GM10847 (cell line): ENCODE measurements around the gene RBM33.

ENCODE experiments used
- POLR2A ChIP-seq: IDR thresholded peaks from 2 replicates; pipeline ENCODE4 v1.6.1; 2011; ENCODE audit not compliant: insufficient read length; ENCODE audit errors: extremely low read depth

RBM33 gene

GRCh38 chr7:155619634-155620271 is 24.7 kb upstream of the RBM33 start:
- no peak for TF ChIP-seq POLR2A

- no peak for TF ChIP-seq POLR2A
Measured at GRCh38 chr7:155620497-155620896, 24.0 kb upstream of the RBM33 start.

- TF ChIP-seq POLR2A = no peak
Measured at GRCh38 chr7:155621418-155621980, 23.0 kb upstream of the RBM33 start.

- no peak for TF ChIP-seq POLR2A
Measured at GRCh38 chr7:155624412-155624811, 20.0 kb upstream of the RBM33 start.

- TF ChIP-seq POLR2A = no peak
Measured at GRCh38 chr7:155625557-155625956, 18.9 kb upstream of the RBM33 start.

- TF ChIP-seq POLR2A = no peak
Measured at GRCh38 chr7:155629171-155629570, 15.3 kb upstream of the RBM33 start.

- TF ChIP-seq POLR2A = no peak
Measured at GRCh38 chr7:155631155-155631554, 13.3 kb upstream of the RBM33 start.

- TF ChIP-seq POLR2A = no peak
Measured at GRCh38 chr7:155635817-155636216, 8.6 kb upstream of the RBM33 start.

- no peak for TF ChIP-seq POLR2A
Measured at GRCh38 chr7:155637155-155637554, 7.3 kb upstream of the RBM33 start.

GRCh38 chr7:155638366-155638765 is 6.1 kb upstream of the RBM33 start:
- no peak for TF ChIP-seq POLR2A

GRCh38 chr7:155639958-155640520 is 4.4 kb upstream of the RBM33 start:
- TF ChIP-seq POLR2A = no peak

- TF ChIP-seq POLR2A = no peak
Measured at GRCh38 chr7:155640629-155641028, 3.8 kb upstream of the RBM33 start.

- TF ChIP-seq POLR2A = no peak
Measured at GRCh38 chr7:155643804-155644177, 670 bp upstream of the RBM33 start.

GRCh38 chr7:155644971-155645509 is 579 bp downstream of the RBM33 start:
- TF ChIP-seq POLR2A = no peak

- TF ChIP-seq POLR2A = no peak
Measured at GRCh38 chr7:155645662-155646061, 1.2 kb downstream of the RBM33 start.

GRCh38 chr7:155646669-155647068 is 2.2 kb downstream of the RBM33 start:
- TF ChIP-seq POLR2A = no peak

- no peak for TF ChIP-seq POLR2A
Measured at GRCh38 chr7:155647302-155647701, 2.8 kb downstream of the RBM33 start.

- no peak for TF ChIP-seq POLR2A
Measured at GRCh38 chr7:155647734-155648133, 3.3 kb downstream of the RBM33 start.
